OCI-LY7 (cell line): ENCODE measurements around the gene AFF3. TPM values are rescaled to one million over a fixed set of nuclear protein-coding genes. Genes with fewer than 3 reads are reported as not detected.

Experiments
- BruUV-seq: library from RNA; stranded (reverse); fragments of 400-500 nt; replicated peaks from 2 replicates; lab custom pipeline; 2021; lab: Mats Ljungman, UMichigan
- CTCF ChIA-PET: fragments of 300-600 bp; sonication (Branson Sonifier 250); formaldehyde crosslinking; loops from one replicate; lab custom pipeline; 2022; ENCODE audit warnings: antibody characterized with exemption; ENCODE audit not compliant: unreplicated experiment; lab: Charles Lee
- POLR2A ChIA-PET: fragments of 300-600 bp; sonication (Branson Sonifier 250); formaldehyde crosslinking; loops from one replicate; lab custom pipeline; 2022; ENCODE audit warnings: antibody characterized with exemption; lab: Charles Lee
- DNase-seq: peaks from one replicate; pipeline ENCODE4 v3.0.0-alpha.2; 2015; ENCODE audit warnings: low spot score
- H2AFZ ChIP-seq: fragments of 200-600 bp; sonication (generic), shearing (Covaris generic); 2 replicates; pipeline ENCODE4 v1.6.1; 2014; ENCODE audit warnings: mild to moderate bottlenecking, antibody characterized with exemption, low read length, moderate library complexity
- H3K27ac ChIP-seq: fragments of 200-600 bp; sonication (generic); 2 replicates; pipeline ENCODE4 v1.5.1; 2014; ENCODE audit warnings: mixed run types, low read depth, mild to moderate bottlenecking, moderate library complexity, low read length, inconsistent platforms; ENCODE audit not compliant: poor library complexity, severe bottlenecking
- H3K36me3 ChIP-seq: fragments of 200-600 bp; sonication (generic); 2 replicates; pipeline ENCODE4 v1.6.1; 2014; ENCODE audit warnings: mild to moderate bottlenecking, antibody characterized with exemption, low read length, moderate library complexity, mixed read lengths; ENCODE audit not compliant: insufficient read depth
- H3K4me1 ChIP-seq: fragments of 200-600 bp; sonication (generic); 2 replicates; pipeline ENCODE4 v1.5.1; 2014; ENCODE audit warnings: mild to moderate bottlenecking, low read length; ENCODE audit not compliant: insufficient read depth, poor library complexity, severe bottlenecking
- H3K4me2 ChIP-seq: fragments of 200-600 bp; sonication (generic); 2 replicates; pipeline ENCODE4 v1.6.1; 2014; ENCODE audit warnings: mild to moderate bottlenecking, low read length
- H3K4me3 ChIP-seq: fragments of 200-600 bp; sonication (generic); 2 replicates; pipeline ENCODE4 v1.5.1; 2014; ENCODE audit warnings: mild to moderate bottlenecking, low read depth, low read length; ENCODE audit not compliant: poor library complexity, severe bottlenecking
- H3K79me2 ChIP-seq: fragments of 200-600 bp; sonication (generic); 2 replicates; pipeline ENCODE4 v1.6.1; 2016; ENCODE audit warnings: low read depth, mild to moderate bottlenecking, low read length, moderate library complexity, mixed read lengths; ENCODE audit not compliant: insufficient read depth
- H3K9me2 ChIP-seq: fragments of 200-600 bp; sonication (generic); 2 replicates; pipeline ENCODE4 v1.6.1; 2016; ENCODE audit warnings: mild to moderate bottlenecking, low read length, mixed read lengths; ENCODE audit not compliant: insufficient read depth
- H3K9me3 ChIP-seq: fragments of 200-600 bp; sonication (generic); 2 replicates; pipeline ENCODE4 v1.6.1; 2014; ENCODE audit warnings: mild to moderate bottlenecking, mixed run types, low read length, mixed read lengths
- H4K20me1 ChIP-seq: fragments of 200-600 bp; sonication (generic); 2 replicates; pipeline ENCODE4 v1.6.1; 2014; ENCODE audit warnings: mild to moderate bottlenecking, antibody characterized with exemption, low read length, moderate library complexity, mixed read lengths; ENCODE audit not compliant: insufficient read depth
- CTCF ChIP-seq: fragments of 200-600 bp; sonication (generic); conservative IDR thresholded peaks from 2 replicates; pipeline ENCODE4 v1.5.1; 2014; ENCODE audit warnings: mild to moderate bottlenecking, antibody characterized with exemption, low read length, moderate library complexity, mixed read lengths
- EZH2phosphoT487 ChIP-seq: fragments of 200-600 bp; sonication (generic); IDR thresholded peaks from 2 replicates; pipeline ENCODE4 v1.6.1; 2018; ENCODE audit warnings: low read depth, borderline replicate concordance, mild to moderate bottlenecking, mixed run types, antibody characterized with exemption, low read length, moderate library complexity, mixed read lengths
- intact Hi-C: fragments of 100-400 bp; cut with micrococcal nuclease; formaldehyde crosslinking; loops from one replicate; pipeline ENCODE4 v1.10.0; 2022; ENCODE audit not compliant: unreplicated experiment
- total RNA-seq, 2 experiments: library from RNA; depleted of rRNA in 1 of 2; stranded (reverse); fragments of >200 nt in 1 of 2; shearing (Covaris generic) in 1 of 2; gene quantifications; 2 replicates each; pipeline ENCODE4 v1.2.3, GENCODE V29; 2014 to 2022

AFF3 gene
- total RNA-seq, 2 experiments from 2014 or later = 131 to 133 TPM

DNA sequence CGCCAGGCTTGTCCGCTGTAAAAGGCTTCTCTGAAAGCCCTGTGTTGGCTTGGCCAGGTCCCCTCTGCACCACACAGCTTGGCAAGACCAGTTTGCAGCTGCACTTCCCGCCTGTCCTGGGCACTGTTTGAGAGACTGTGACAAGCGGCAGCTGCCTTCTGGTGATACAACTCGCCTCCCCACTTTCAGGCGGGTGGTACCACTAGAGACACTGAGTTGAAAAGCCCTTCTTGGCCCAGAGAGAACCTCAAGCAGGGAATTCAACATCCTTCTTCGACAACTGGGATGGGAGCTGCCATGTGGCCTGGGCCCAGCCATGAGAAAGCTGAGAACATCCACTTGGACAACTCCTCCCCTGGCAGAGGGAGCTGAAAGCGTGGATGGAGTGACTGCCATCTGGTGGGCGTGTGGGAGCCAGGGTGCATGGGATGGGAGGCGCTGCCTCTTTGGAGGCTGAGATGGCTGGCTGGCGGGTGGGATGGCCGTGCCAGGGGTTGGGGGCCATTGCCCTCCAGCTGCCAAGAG is 527.1 kb downstream of the AFF3 start:
- CTCF ChIA-PET = no interaction called here
- Histone ChIP-seq H3K27ac (no peak overlapping the region), H2AFZ (no peak overlapping the region), H3K9me2 (no peaks in the 10 kb centered on the region), H4K20me1 (no peaks in the 10 kb centered on the region), H3K36me3 (peaks cover 3% of the 10 kb centered on the region; the same call in 1 of the 2 replicates), H3K4me3 (no peak overlapping the region), H3K4me2 (no peak overlapping the region), H3K9me3 (no peaks in the 10 kb centered on the region), H3K4me1 (no peaks in the 10 kb centered on the region), H3K79me2 (no peaks in the 10 kb centered on the region)
- DNase-seq = no peak
- POLR2A ChIA-PET = interaction anchor here (0.5 kb wide), 1 partner anchor 49 kb away, joined by 3 read pairs; no protein-coding TSS in a partner anchor
- intact Hi-C loops = no loop called here
- no TSS peak for BruUV-seq
- TF ChIP-seq EZH2phosphoT487 = no peak
- TF ChIP-seq CTCF = peak; percentile 45

DNA sequence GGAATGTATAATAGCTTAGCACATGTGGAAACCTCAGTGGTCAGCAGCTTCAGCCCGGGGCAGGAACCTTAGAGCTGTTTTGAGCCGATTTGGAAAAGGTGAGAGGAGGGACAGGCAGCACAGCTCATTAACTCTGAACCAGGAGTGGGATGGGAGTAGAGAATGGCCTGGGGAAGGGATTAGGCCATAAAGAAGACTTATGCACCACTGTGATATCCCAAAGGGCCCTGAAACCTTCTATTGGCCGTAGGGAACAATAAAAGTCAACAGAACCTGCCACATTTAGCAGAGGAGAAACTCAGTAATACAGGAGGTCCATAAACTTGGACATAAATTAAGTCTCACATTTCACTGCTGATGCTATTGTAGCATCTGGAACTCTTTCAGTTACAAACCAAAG is 528.4 kb downstream of the AFF3 start:
- no peak overlapping the region for H3K27ac ChIP-seq
- H4K20me1 ChIP-seq = no peaks in the 10 kb centered on the region
- no peak for DNase-seq
- H3K36me3 ChIP-seq = peaks cover 3% of the 10 kb centered on the region; the same call in 1 of the 2 replicates
- TF ChIP-seq EZH2phosphoT487 (no peak), CTCF (no peak)
- no TSS peak for BruUV-seq
- peaks cover 7% of the 10 kb centered on the region for H3K4me1 ChIP-seq
- intact Hi-C loops = no loop called here
- H3K9me2 ChIP-seq = no peaks in the 10 kb centered on the region
- no peaks in the 10 kb centered on the region for H3K79me2 ChIP-seq
- no peak overlapping the region for H3K4me3 ChIP-seq
- no peak overlapping the region for H3K4me2 ChIP-seq
- ChIA-PET POLR2A (interaction anchor here (0.7 to 2.2 kb wide), 4 partner anchors 11 to 1833 kb away, joined by 3 to 11 read pairs (median 4); no protein-coding TSS in a partner anchor), CTCF (no interaction called here)
- no peak overlapping the region for H2AFZ ChIP-seq
- H3K9me3 ChIP-seq = no peaks in the 10 kb centered on the region

DNA sequence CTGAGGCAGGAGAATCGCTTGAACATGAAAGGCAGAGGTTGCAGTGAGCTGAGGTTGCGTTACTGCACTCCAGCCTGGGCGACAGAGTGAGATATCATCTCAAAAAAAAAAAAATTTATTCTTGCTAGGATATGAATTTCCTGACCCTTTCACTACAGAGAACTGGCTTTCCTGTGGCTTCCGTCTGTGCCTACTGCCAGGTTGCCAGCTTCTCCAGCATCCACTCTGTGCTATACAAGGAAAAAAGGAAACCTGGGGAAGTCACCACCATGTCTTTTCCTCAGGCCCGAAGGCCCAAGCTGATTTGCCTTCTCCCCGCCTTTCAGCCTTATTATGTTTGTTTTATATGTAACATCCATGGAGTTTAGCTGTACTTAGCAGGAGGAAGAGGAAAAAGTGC is 530.6 kb downstream of the AFF3 start:
- Histone ChIP-seq H3K79me2 (no peaks in the 10 kb centered on the region), H3K36me3 (peaks cover 3% of the 10 kb centered on the region; the same call in 1 of the 2 replicates), H3K4me1 (peaks cover 12% of the 10 kb centered on the region), H3K27ac (no peak overlapping the region), H4K20me1 (no peaks in the 10 kb centered on the region), H3K4me2 (no peak overlapping the region), H3K9me3 (no peaks in the 10 kb centered on the region), H3K9me2 (no peaks in the 10 kb centered on the region), H2AFZ (no peak overlapping the region), H3K4me3 (no peak overlapping the region)
- intact Hi-C loops = no loop called here
- no peak for DNase-seq
- CTCF ChIA-PET = no interaction called here
- POLR2A ChIA-PET = interaction anchor here (0.7 to 2.2 kb wide), 4 partner anchors 13 to 42 kb away, joined by 3 to 11 read pairs (median 4); no protein-coding TSS in a partner anchor
- no TSS peak for BruUV-seq
- no peak for TF ChIP-seq CTCF
